Keratinocyte (primary cell): ENCODE results near the gene KMT2E. TPM values are rescaled to one million over a fixed set of nuclear protein-coding genes. Genes with fewer than 3 reads are reported as not detected.

ENCODE experiments used
- DNase-seq: peaks from one replicate; pipeline ENCODE4 v3.0.0-alpha.2; 2011; ENCODE audit warnings: low read depth, missing footprints, low spot score
- FAIRE-seq: peaks from 2 replicates; lab custom pipeline; 2011; peaks lifted over from hg19 to GRCh38; lab: Jason Lieb, UNC
- H2AFZ ChIP-seq: 2 replicates; pipeline ENCODE4 v1.6.0; 2012; ENCODE audit warnings: low read length, control low read depth, inconsistent platforms; ENCODE audit not compliant: control insufficient read depth
- H3K27ac ChIP-seq: 2 replicates; pipeline ENCODE4 v1.5.1; 2011; ENCODE audit warnings: low read length; ENCODE audit not compliant: control insufficient read depth, insufficient read depth
- H3K27me3 ChIP-seq: 3 replicates; pipeline ENCODE4 v1.6.0; 2011; ENCODE audit warnings: low read length; ENCODE audit not compliant: control insufficient read depth, insufficient read depth; ENCODE audit errors: extremely low read depth
- H3K36me3 ChIP-seq, 2 experiments: 2 replicates in 1 of 2; 3 replicates in 1 of 2; pipeline ENCODE4 v1.5.1; 2011; ENCODE audit warnings: low read length in 2 of 2, mild to moderate bottlenecking in 1 of 2; ENCODE audit not compliant: control insufficient read depth in 2 of 2, insufficient read depth in 2 of 2; ENCODE audit errors: extremely low read depth in 1 of 2
- H3K4me1 ChIP-seq: 3 replicates; pipeline ENCODE4 v1.5.1; 2011; ENCODE audit warnings: low read length; ENCODE audit not compliant: control insufficient read depth, insufficient read depth; ENCODE audit errors: extremely low read depth
- H3K4me2 ChIP-seq: 3 replicates; pipeline ENCODE4 v1.6.0; 2011; ENCODE audit warnings: low read depth, low read length; ENCODE audit not compliant: control insufficient read depth, insufficient read depth; ENCODE audit errors: extremely low read depth
- H3K4me3 ChIP-seq, 3 experiments: fragments of 200-600 bp in 1 of 3; sonication (generic) in 1 of 3; 2 replicates in 2 of 3; 3 replicates in 1 of 3; pipeline ENCODE4 v1.5.1; 2011 to 2016; ENCODE audit warnings: low read length in 3 of 3, mild to moderate bottlenecking in 3 of 3, control low read depth in 2 of 3, inconsistent platforms in 1 of 3, low read depth in 1 of 3, mixed read lengths in 1 of 3, mixed run types in 1 of 3, moderate library complexity in 1 of 3; ENCODE audit not compliant: control insufficient read depth in 2 of 3, insufficient read depth in 2 of 3; ENCODE audit errors: extremely low read depth in 1 of 3
- H3K79me2 ChIP-seq: 2 replicates; pipeline ENCODE4 v1.6.0; 2012; ENCODE audit warnings: low read length; ENCODE audit not compliant: control insufficient read depth, insufficient read depth
- H3K9ac ChIP-seq: 3 replicates; pipeline ENCODE4 v1.6.0; 2011; ENCODE audit warnings: low read length; ENCODE audit not compliant: control insufficient read depth, insufficient read depth; ENCODE audit errors: extremely low read depth
- H3K9me1 ChIP-seq: 3 replicates; pipeline ENCODE4 v1.6.0; 2011; ENCODE audit warnings: low read length; ENCODE audit not compliant: control insufficient read depth, insufficient read depth; ENCODE audit errors: extremely low read depth
- H3K9me3 ChIP-seq: 2 replicates; pipeline ENCODE4 v1.5.1; 2012; ENCODE audit warnings: low read depth, low read length; ENCODE audit not compliant: control insufficient read depth
- H4K20me1 ChIP-seq: 3 replicates; pipeline ENCODE4 v1.6.0; 2011; ENCODE audit warnings: low read length; ENCODE audit not compliant: control insufficient read depth, insufficient read depth; ENCODE audit errors: extremely low read depth
- CTCF ChIP-seq, 3 experiments: IDR thresholded peaks in 1 of 3; conservative IDR thresholded peaks in 1 of 3; optimal IDR thresholded peaks in 1 of 3; 2 replicates in 2 of 3; 3 replicates in 1 of 3; pipeline versions ENCODE3 to v1.5.1; 2011; ENCODE audit warnings: low read length in 3 of 3, mild to moderate bottlenecking in 3 of 3, moderate library complexity in 2 of 3, control low read depth in 1 of 3, inconsistent platforms in 1 of 3; ENCODE audit not compliant: insufficient read depth in 2 of 3; ENCODE audit errors: extremely low read depth in 1 of 3
- EZH2 ChIP-seq: IDR thresholded peaks from one replicate; pipeline ENCODE4 v1.6.1; 2012; ENCODE audit warnings: inconsistent platforms, mild to moderate bottlenecking, low read length, moderate library complexity
- dilution Hi-C: fragments of 300-500 bp; cut with MboI; formaldehyde crosslinking; loops from one replicate; pipeline ENCODE4 v1.7.0; 2020; ENCODE audit warnings: low sequenced_read_pairs; ENCODE audit not compliant: extremely low pct_ligation_motif_present
- polyA plus RNA-seq, 5 experiments: library from polyadenylated mRNA; depleted of rRNA in 3 of 5; stranded (reverse) in 3 of 5; stranded (forward) in 1 of 5; unstranded in 1 of 5; fragments of >200 nt; gene quantifications; 1 replicate in 1 of 5; 2 replicates in 3 of 5; 3 replicates in 1 of 5; pipeline versions ENCODE4 v1.2.1 to v1.2.3, GENCODE V29; 2011 to 2012; ENCODE audit warnings: missing spikeins in 2 of 5, low read depth in 1 of 5, low replicate concordance in 1 of 5

Gene KMT2E
- polyA plus RNA-seq, 1 donor (not counting 4 experiments of a cell fraction or from before 2014, with no cell fraction given) = 12.9 TPM

GRCh38 chr7:105131890-105132289 lies 117.9 kb downstream of the KMT2E start:
- Histone ChIP-seq H4K20me1 (no peaks in the 10 kb centered on the region), H3K36me3 (peaks cover 15 to 17% of the 10 kb centered on the region in 2 experiments)
- DNase-seq = no peak

GRCh38 chr7:105132335-105132734 lies 118.3 kb downstream of the KMT2E start:
- H3K79me2 ChIP-seq = peaks cover 11% of the 10 kb centered on the region
- H3K4me2 ChIP-seq = no peak overlapping the region
- DNase-seq (no peak), FAIRE-seq (no peak)
- H3K27me3 ChIP-seq = no peaks in the 10 kb centered on the region
- H3K4me1 ChIP-seq = no peaks in the 10 kb centered on the region
- H3K27ac ChIP-seq = no peak overlapping the region
- no peaks in the 10 kb centered on the region for H4K20me1 ChIP-seq
- H3K36me3 ChIP-seq = peaks cover 17% of the 10 kb centered on the region in 2 experiments
- no peak overlapping the region for H3K4me3 ChIP-seq
- H3K9me1 ChIP-seq = no peaks in the 10 kb centered on the region
- no peak overlapping the region for H2AFZ ChIP-seq
- no peak overlapping the region for H3K9ac ChIP-seq
- TF ChIP-seq EZH2 = no peak
- TF ChIP-seq CTCF (optimal IDR thresholded peaks at IDR 0.05 in 1 of 3, IDR thresholded peaks at IDR 0.05 in 1 of 3, conservative IDR thresholded peaks at IDR 0.05 in 1 of 3; ENCODE audit: extremely low read depth in 1 of 3, insufficient read depth in 2 of 3, low read length in 3 of 3) = no peak
- H3K9me3 ChIP-seq = no peaks in the 10 kb centered on the region
- dilution Hi-C loops = no loop called here

More at GRCh38 chr7:105131890-105132289, 117.9 kb downstream of the KMT2E start:
- H3K9me1 ChIP-seq = no peaks in the 10 kb centered on the region
- TF ChIP-seq EZH2 (no peak), CTCF (optimal IDR thresholded peaks at IDR 0.05 in 1 of 3, IDR thresholded peaks at IDR 0.05 in 1 of 3, conservative IDR thresholded peaks at IDR 0.05 in 1 of 3; ENCODE audit: extremely low read depth in 1 of 3, insufficient read depth in 2 of 3, low read length in 3 of 3) (no peak)
- H3K27me3 ChIP-seq = no peaks in the 10 kb centered on the region
- dilution Hi-C loops = no loop called here
- H3K79me2 ChIP-seq = peaks cover 11% of the 10 kb centered on the region
- no peaks in the 10 kb centered on the region for H3K4me1 ChIP-seq
- H3K4me3 ChIP-seq = no peak overlapping the region
- no peak overlapping the region for H3K27ac ChIP-seq
- H3K4me2 ChIP-seq = no peak overlapping the region
- H2AFZ ChIP-seq = no peak overlapping the region
- FAIRE-seq = no peak
- H3K9ac ChIP-seq = no peak overlapping the region
- H3K9me3 ChIP-seq = no peaks in the 10 kb centered on the region
